CD4-positive, alpha-beta T cell treated with Interleukin-4 for 1 hour (primary cell): ENCODE measurements around the gene ZXDC.

Experiments used
- DNase-seq, 2 donors: peaks; one replicate each; pipeline ENCODE4 v3.0.0-alpha.2; 2020 to 2022

The ZXDC gene

GRCh38 chr3:126433496-126434263 is 42.0 kb downstream of the ZXDC start:
- no peak for DNase-seq

- no peak for DNase-seq
Measured at GRCh38 chr3:126433105-126433430, 42.6 kb downstream of the ZXDC start.

GRCh38 chr3:126432361-126433104 is 43.2 kb downstream of the ZXDC start:
- no peak for DNase-seq

- no peak for DNase-seq
Measured at GRCh38 chr3:126431103-126431534, 44.6 kb downstream of the ZXDC start.

- no peak for DNase-seq
Measured at GRCh38 chr3:126424751-126425150, 50.9 kb downstream of the ZXDC start.

- DNase-seq, result no peak
Measured at GRCh38 chr3:126424039-126424717, 51.5 kb downstream of the ZXDC start.

- DNase-seq, result no peak
Measured at GRCh38 chr3:126423191-126424038, 52.3 kb downstream of the ZXDC start.

GRCh38 chr3:126422571-126423091 is 53.1 kb downstream of the ZXDC start:
- DNase-seq, result no peak

GRCh38 chr3:126422121-126422520 is 53.6 kb downstream of the ZXDC start:
- DNase-seq, result no peak

GRCh38 chr3:126421573-126422119 is 54.0 kb downstream of the ZXDC start:
- no peak for DNase-seq

GRCh38 chr3:126419886-126420786 is 55.6 kb downstream of the ZXDC start:
- DNase-seq, result no peak

- DNase-seq, result no peak
Measured at GRCh38 chr3:126419151-126419703, 56.5 kb downstream of the ZXDC start.

GRCh38 chr3:126418661-126419131 is 57.0 kb downstream of the ZXDC start:
- DNase-seq, result no peak

GRCh38 chr3:126417981-126418530 is 57.6 kb downstream of the ZXDC start:
- no peak for DNase-seq

- DNase-seq, result no peak
Measured at GRCh38 chr3:126417515-126417914, 58.2 kb downstream of the ZXDC start.

GRCh38 chr3:126416943-126417342 is 58.7 kb downstream of the ZXDC start:
- DNase-seq, result no peak

- no peak for DNase-seq
Measured at GRCh38 chr3:126415661-126416591, 59.8 kb downstream of the ZXDC start.

- no peak for DNase-seq
Measured at GRCh38 chr3:126414961-126415660, 60.6 kb downstream of the ZXDC start.

GRCh38 chr3:126414406-126414805 is 61.3 kb downstream of the ZXDC start:
- no peak for DNase-seq
